SU-DHL-6 (cell line): ENCODE results near the gene UCN3.

Experiments
- CTCF ChIP-seq: fragments of 200-600 bp; sonication (generic); IDR thresholded peaks from one replicate; pipeline ENCODE4 v1.5.1; 2017; ENCODE audit warnings: antibody characterized with exemption, mild to moderate bottlenecking, low read length, moderate library complexity; ENCODE audit not compliant: insufficient read depth, poor library complexity, severe bottlenecking
- EZH2phosphoT487 ChIP-seq: fragments of 200-600 bp; sonication (generic), shearing (Covaris generic); conservative IDR thresholded peaks from 2 replicates; pipeline ENCODE4 v1.6.1; 2018; ENCODE audit warnings: mild to moderate bottlenecking, antibody characterized with exemption, low read length, moderate library complexity, mixed read lengths

- TF ChIP-seq CTCF: no peak
- TF ChIP-seq EZH2phosphoT487: no peak
Measured at GRCh38 chr10:5369362-5370158, 4.8 kb downstream of the UCN3 start.
